GM12872 (cell line): ENCODE data around the gene DNAJC2.

Source experiments
- TF ChIP-seq, protein P1 (sequence below): IDR thresholded peaks from 3 replicates; pipeline ENCODE4 v1.5.1; 2011; ENCODE audit warnings: low read depth, mild to moderate bottlenecking, low read length, moderate library complexity; ENCODE audit not compliant: insufficient read depth

DNAJC2 gene

DNA sequence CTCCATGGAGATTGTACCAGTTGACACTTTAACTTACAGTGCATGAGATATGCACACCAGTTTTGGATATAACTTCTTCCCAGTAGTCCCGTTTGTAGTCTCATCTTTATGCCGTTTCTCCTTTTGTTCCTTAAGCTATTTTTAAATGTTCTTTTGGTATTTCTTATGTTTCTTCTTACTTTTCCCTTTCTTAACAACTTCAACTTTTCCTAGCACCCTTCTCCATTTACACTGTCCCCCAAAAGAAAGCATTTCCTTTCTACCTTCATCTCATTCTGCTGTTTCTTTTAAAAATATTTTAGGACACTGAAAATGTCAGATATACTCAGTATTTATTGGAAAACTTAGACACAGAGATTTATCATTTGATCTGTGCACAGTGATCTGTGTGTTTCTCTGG lies 4.4 kb upstream of the DNAJC2 start:
- TF ChIP-seq, protein P1, sequence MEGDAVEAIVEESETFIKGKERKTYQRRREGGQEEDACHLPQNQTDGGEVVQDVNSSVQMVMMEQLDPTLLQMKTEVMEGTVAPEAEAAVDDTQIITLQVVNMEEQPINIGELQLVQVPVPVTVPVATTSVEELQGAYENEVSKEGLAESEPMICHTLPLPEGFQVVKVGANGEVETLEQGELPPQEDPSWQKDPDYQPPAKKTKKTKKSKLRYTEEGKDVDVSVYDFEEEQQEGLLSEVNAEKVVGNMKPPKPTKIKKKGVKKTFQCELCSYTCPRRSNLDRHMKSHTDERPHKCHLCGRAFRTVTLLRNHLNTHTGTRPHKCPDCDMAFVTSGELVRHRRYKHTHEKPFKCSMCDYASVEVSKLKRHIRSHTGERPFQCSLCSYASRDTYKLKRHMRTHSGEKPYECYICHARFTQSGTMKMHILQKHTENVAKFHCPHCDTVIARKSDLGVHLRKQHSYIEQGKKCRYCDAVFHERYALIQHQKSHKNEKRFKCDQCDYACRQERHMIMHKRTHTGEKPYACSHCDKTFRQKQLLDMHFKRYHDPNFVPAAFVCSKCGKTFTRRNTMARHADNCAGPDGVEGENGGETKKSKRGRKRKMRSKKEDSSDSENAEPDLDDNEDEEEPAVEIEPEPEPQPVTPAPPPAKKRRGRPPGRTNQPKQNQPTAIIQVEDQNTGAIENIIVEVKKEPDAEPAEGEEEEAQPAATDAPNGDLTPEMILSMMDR, result no peak

DNA sequence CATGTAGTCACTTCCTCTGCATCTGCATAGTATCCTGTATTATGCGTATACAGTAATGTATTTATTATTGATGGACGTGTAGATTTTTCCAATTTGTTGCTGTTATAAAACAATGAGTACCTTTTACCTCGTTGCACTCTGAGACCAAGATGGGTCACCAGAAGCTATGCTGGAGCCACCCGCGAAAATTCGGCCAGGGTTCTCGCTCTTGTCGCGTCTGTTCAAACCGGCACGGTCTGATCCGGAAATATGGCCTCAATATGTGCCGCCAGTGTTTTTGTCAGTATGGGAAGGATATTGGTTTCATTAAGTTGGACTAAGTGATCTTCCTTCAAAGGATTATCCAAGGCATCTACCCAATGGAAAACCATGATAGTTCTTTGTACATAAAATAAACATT lies 3.9 kb upstream of the DNAJC2 start:
- TF ChIP-seq, protein P1, result no peak

DNA sequence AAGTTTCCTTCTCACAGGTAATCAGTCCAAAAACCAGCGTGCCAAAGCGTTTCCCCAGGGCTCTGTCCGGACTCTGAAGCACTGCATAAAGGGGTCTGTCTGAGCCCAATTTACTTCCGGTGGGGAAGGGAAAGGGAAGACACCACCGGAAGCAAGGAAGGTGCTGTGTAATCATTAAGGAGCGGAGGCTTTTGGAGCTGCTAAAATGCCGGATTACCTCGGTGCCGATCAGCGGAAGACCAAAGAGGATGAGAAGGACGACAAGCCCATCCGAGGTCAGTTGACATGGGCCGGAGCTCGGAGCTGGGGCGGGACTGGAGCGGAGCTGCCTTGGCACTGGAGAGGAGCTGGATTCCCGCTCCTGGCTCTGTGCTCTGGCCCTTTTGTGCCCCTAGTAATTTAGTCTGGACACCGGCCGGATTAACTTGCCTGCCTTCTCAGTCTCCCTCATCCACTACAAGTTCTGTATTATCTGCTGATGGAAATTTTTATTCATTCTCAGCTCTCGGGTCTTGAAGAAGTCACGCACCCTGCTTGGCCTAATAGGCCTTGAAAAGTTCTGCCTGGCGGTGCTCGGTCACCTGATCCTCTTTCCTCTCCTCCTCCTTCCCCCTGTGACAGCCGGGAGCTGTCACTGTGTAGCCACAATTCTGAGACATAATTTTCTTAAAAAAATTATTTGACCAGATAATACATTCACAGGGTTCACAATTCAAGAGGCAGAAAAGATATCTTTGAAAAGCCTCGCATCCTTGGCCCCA lies 3.1 kb upstream of the DNAJC2 start, which contains the start of gene PSMC2:
Gene PSMC2 (plus strand): TSS at position 137 of the 761 bp plus-strand sequence. CDS start 69 bp downstream, at position 206.
- TF ChIP-seq, protein P1, result no peak

DNA sequence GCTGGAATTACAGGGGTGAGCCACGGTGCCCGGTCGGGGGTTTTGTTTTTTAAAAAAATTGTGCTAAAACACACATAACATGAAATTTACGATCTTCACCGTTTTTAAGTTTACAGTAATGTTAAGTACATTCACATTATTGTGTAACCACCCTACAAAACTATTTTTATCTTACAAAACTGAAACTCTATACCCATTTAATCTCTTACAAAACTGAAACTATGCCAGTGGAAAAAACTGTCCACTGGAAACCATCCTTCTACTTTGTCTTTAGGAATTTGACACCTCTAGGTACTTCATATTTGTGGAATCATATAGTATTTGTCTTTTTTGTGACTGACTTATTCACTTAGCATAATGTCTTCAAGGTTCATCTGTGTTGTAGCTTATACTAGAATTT lies 1.8 kb upstream of the DNAJC2 start:
- TF ChIP-seq, protein P1, result no peak

DNA sequence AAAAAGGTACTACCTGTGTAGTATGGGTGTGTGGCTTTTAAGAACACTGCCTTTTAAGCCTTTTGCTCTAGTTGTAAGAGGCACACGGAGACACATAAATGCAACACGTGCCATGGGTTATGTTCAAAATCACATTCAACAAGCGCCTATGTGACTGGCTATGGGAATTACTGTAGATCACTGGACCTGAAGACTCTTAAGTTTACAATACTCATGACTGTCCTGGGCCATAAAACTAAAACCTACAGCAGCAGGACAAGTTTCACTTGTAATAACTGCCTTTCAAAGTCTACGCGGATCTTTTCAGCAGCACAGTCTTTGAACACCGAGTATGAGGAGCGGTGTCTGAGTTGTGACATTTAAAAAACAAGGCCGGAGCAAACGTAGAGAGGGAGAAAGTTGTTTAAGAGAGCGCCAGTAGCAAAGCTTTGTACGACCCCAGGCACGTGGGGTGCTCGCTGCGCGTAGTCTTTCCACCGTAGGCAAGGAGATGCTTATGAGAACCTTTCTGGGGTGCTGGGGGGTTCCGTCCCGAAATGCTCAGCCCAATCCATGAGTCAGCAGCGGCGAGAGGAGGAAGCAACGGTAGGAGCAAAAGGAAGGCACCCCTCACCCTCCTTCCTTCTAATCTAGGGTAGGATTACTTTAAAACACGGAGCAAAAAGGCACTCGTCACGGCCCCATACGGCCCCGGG lies 662 bp downstream of the DNAJC2 start:
- TF ChIP-seq, protein P1, result no peak

DNA sequence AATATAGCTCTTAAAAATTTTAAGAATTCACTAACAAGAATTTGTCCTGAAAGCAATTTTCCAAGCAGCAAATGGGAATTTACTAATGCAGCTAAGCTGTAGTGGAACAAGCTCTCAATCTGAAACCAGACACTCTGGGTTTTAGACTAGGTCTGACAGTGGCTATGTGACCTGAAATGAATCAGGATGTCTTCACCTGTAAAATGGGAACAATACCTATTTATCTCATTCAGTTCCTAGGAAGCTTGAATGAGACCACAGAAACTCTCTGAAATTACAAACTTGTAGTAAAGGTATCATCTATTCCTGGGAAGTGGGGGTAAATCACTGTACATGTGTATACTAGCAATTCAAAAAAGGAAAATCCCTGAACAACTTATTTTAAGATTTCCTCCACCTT lies 1.2 kb downstream of the DNAJC2 start:
- TF ChIP-seq, protein P1, result no peak

DNA sequence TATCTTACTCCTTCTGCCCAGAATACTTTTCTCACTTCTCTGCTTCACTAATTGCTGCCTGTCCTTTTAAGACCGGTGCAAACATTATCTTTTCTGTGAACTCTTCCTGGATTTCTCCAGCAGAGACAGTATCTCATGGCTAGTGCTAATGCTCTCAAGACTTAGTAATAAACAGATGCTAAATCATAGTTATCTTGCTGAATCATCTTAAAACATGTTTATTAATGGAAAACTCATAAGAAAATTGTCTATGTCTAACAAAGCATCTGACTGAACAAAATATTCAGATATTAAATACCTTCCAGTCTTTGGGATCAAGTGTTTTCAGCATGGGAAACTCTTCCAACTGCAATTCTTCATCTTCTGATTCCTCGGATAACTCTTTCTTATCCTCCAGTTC lies 3.1 kb downstream of the DNAJC2 start:
- TF ChIP-seq, protein P1, result no peak
